Esophagus muscularis mucosa (tissue), 3 donors: ENCODE data around the gene EHD4.

Experiments
- POLR2AphosphoS5 ChIP-seq, 2 donors: sonication (generic); formaldehyde crosslinking; IDR thresholded peaks; one replicate each; pipeline ENCODE4 v1.6.1; 2017; ENCODE audit warnings: antibody characterized with exemption in 2 of 2
- TF ChIP-seq, protein P1 (sequence below), 3 experiments: fragments of 200-600 bp in 2 of 3; fragments of 450-650 bp in 1 of 3; sonication (generic) in 2 of 3; IDR thresholded peaks; one replicate each; pipeline ENCODE4 v1.5.1; 2017 to 2019; ENCODE audit warnings: antibody characterized with exemption in 3 of 3, mild to moderate bottlenecking in 2 of 3, moderate library complexity in 1 of 3

DNA sequence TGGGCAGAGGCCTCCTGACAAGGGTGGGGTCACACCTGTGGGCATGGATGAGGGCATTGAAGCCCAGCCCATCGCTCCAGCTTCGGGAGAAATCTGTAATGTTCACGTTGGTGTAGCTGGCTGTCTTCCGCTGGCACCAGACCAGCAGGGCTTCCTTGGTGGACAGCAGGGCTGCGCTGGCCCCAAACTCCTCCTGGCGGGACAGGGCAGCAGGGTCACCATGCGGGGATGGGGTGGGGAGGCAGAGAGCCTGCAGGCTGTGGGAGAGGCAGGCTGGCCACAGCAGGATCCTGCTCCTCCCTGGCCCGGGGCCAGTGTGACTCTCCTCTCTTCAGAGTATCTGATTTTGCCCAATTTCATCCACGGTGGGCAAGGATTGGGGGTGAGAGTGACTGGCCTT is 84.5 kb downstream of the EHD4 start:
- TF ChIP-seq POLR2AphosphoS5 (IDR thresholded peaks at IDR 0.05): no peak
- TF ChIP-seq, protein P1, sequence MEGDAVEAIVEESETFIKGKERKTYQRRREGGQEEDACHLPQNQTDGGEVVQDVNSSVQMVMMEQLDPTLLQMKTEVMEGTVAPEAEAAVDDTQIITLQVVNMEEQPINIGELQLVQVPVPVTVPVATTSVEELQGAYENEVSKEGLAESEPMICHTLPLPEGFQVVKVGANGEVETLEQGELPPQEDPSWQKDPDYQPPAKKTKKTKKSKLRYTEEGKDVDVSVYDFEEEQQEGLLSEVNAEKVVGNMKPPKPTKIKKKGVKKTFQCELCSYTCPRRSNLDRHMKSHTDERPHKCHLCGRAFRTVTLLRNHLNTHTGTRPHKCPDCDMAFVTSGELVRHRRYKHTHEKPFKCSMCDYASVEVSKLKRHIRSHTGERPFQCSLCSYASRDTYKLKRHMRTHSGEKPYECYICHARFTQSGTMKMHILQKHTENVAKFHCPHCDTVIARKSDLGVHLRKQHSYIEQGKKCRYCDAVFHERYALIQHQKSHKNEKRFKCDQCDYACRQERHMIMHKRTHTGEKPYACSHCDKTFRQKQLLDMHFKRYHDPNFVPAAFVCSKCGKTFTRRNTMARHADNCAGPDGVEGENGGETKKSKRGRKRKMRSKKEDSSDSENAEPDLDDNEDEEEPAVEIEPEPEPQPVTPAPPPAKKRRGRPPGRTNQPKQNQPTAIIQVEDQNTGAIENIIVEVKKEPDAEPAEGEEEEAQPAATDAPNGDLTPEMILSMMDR (IDR thresholded peaks at IDR 0.05): no peak
